WI38 (cell line): Measurements from ENCODE around the gene TFRC.
"Not testable (repeated sequence)": the region's sequence is repeated elsewhere in the genome, so short reads cannot be mapped to it uniquely, and the experiment has no call there.

Experiments used
- H3K4me3 ChIP-seq: 2 replicates; pipeline ENCODE4 v1.5.1; 2011; ENCODE audit warnings: low read depth, mild to moderate bottlenecking, control low read depth, low read length
- CTCF ChIP-seq: IDR thresholded peaks from 2 replicates; pipeline ENCODE4 v1.5.1; 2012; ENCODE audit warnings: low read depth, mild to moderate bottlenecking, control low read depth, low read length

The TFRC gene

GRCh38 chr3:196079682-196080081, 2.2 kb downstream of the TFRC start:
- H3K4me3 ChIP-seq = no peak overlapping the region
- TF ChIP-seq CTCF = no peak

GRCh38 chr3:196075013-196075412, 6.9 kb downstream of the TFRC start:
- H3K4me3 ChIP-seq = no peak overlapping the region
- TF ChIP-seq CTCF = no peak

- H3K4me3 ChIP-seq = no peak overlapping the region
- peak; percentile 79 for TF ChIP-seq CTCF
Measured at GRCh38 chr3:196073255-196073753, 8.6 kb downstream of the TFRC start.

GRCh38 chr3:196072313-196072712, 9.6 kb downstream of the TFRC start:
- TF ChIP-seq CTCF = no peak
- no peak overlapping the region for H3K4me3 ChIP-seq

GRCh38 chr3:196068812-196069211, 13.1 kb downstream of the TFRC start:
- not testable (repeated sequence) for H3K4me3 ChIP-seq

- no peak overlapping the region for H3K4me3 ChIP-seq
- no peak for TF ChIP-seq CTCF
Measured at GRCh38 chr3:196067439-196067838, 14.5 kb downstream of the TFRC start.

GRCh38 chr3:196063971-196064370, 17.9 kb downstream of the TFRC start:
- H3K4me3 ChIP-seq = no peak overlapping the region
- no peak for TF ChIP-seq CTCF

- no peak overlapping the region for H3K4me3 ChIP-seq
- no peak for TF ChIP-seq CTCF
Measured at GRCh38 chr3:196063456-196063855, 18.4 kb downstream of the TFRC start.
